Adrenal gland (tissue), 12 donors: Measurements from ENCODE around the gene BNC2. TPM values are rescaled to one million over a fixed set of nuclear protein-coding genes. Genes with fewer than 3 reads are reported as not detected.
A peak's percentile ranks its signal among the peaks of the same experiment; 100 is the strongest.

Experiments
- DNase-seq, 7 donors: peaks; one replicate each; pipeline ENCODE4 v3.0.0-alpha.2; 2019 to 2020
- H3K27ac ChIP-seq, 5 donors: fragments of 200-600 bp; sonication (generic) in 4 of 5; 1 replicate in 3 of 5; 2 replicates in 2 of 5; pipeline versions ENCODE4 v1.5.1 to v1.8.0; 2016 to 2020; ENCODE audit warnings: mild to moderate bottlenecking in 1 of 5
- H3K27me3 ChIP-seq: fragments of 200-600 bp; 2 replicates; pipeline ENCODE4 v1.8.0; 2021
- H3K36me3 ChIP-seq, 2 donors: fragments of 200-600 bp; replicated peaks in 1 of 2; 1 replicate in 1 of 2; 2 replicates in 1 of 2; pipeline versions ENCODE4 v1.5.1 to v1.8.0; 2018 to 2022
- H3K4me1 ChIP-seq, 2 donors: fragments of 200-600 bp; replicated peaks in 1 of 2; 1 replicate in 1 of 2; 2 replicates in 1 of 2; pipeline versions ENCODE4 v1.5.1 to v1.8.0; 2018 to 2021
- H3K4me3 ChIP-seq, 4 donors: fragments of 200-600 bp; sonication (generic) in 3 of 4; one replicate each; pipeline ENCODE4 v1.5.1; 2016 to 2018
- H3K9me3 ChIP-seq, 3 donors: fragments of 200-600 bp; sonication (generic) in 1 of 3; replicated peaks in 1 of 3; 1 replicate in 2 of 3; 2 replicates in 1 of 3; pipeline versions ENCODE4 v1.5.1 to v1.8.0; 2016 to 2021
- CTCF ChIP-seq, 6 experiments: fragments of 450-650 bp in 4 of 6; fragments of 200-600 bp in 2 of 6; sonication (generic) in 1 of 6; IDR thresholded peaks; 1 replicate in 5 of 6; 2 replicates in 1 of 6; pipeline versions ENCODE4 v1.5.1 to v1.8.0; 2016 to 2021; ENCODE audit warnings: antibody characterized with exemption in 6 of 6, mild to moderate bottlenecking in 2 of 6, moderate library complexity in 1 of 6
- POLR2A ChIP-seq, 2 donors: fragments of 450-650 bp; IDR thresholded peaks; one replicate each; pipeline ENCODE4 v1.6.1; 2017; ENCODE audit warnings: antibody characterized with exemption in 2 of 2, mild to moderate bottlenecking in 2 of 2, moderate library complexity in 1 of 2
- WGBS, 4 donors: extraction: QIAGEN DNeasy Blood & Tissue Kit in 2 of 4; methylation state at CpG; one replicate each; pipeline versions ENCODE4 v1.1.5 to v1.1.7; 2013 to 2017; 5-methylcytosine and 5-hydroxymethylcytosine counted together
- intact Hi-C, 2 donors: fragments of 100-400 bp; cut with DNase I; formaldehyde crosslinking; loops; one replicate each; pipeline versions ENCODE4 v1.14.1 to v1.15.0; 2022 to 2023
- polyA plus RNA-seq, 3 donors: library from polyadenylated mRNA; stranded (reverse); fragments of 200-250 nt in 2 of 3; fragments of 350-450 nt in 1 of 3; fragmentation: Illumina TruSeq in 1 of 3; extraction: RNeasy Lipid Tissue Mini Kit (QIAGEN cat#74804) in 1 of 3; gene quantifications; one replicate each; pipeline ENCODE4 v1.2.3, GENCODE V29; 2013 to 2014
- total RNA-seq, 9 donors: library from RNA; depleted of rRNA in 4 of 9; stranded (reverse); fragments of >200 nt in 4 of 9; fragments of 120-200 nt in 1 of 9; fragmentation: NEBNext Ultra II Directional in 1 of 9; extraction: Animal tissue kit (Norgen Biotek cat#: 25700) in 1 of 9; gene quantifications; one replicate each; pipeline versions ENCODE4 v1.1.0 to v1.2.4, GENCODE V29; 2013 to 2023
- donor health status: healthy with polysubstance abuse.
- donor health status: Bipolar disorder and iron deficiency.
- donor health status: DM: yes; HTN: yes; CAD: no.
- donor health status: DM: no; HTN: no; CAD: no.
- donor health status: DM: no; HTN: no; CAD: no.
- donor health status: DM: yes; HTN: yes; CAD: no.

BNC2 gene
- total and polyA plus RNA-seq, 12 donors = 1.1 to 11.1 (median 5.0) TPM

- H3K27ac ChIP-seq = no peak overlapping the region
- H3K27me3 ChIP-seq = no peaks in the 10 kb centered on the region
- H3K9me3 ChIP-seq = no peaks in the 10 kb centered on the region
- no peak for TF ChIP-seq POLR2A (IDR thresholded peaks at IDR 0.05)
- TF ChIP-seq CTCF (IDR thresholded peaks at IDR 0.05) = no peak
- H3K36me3 ChIP-seq = no peaks in the 10 kb centered on the region
- intact Hi-C loops = no loop called here
- no peak for DNase-seq
- no peak overlapping the region for H3K4me3 ChIP-seq
- no peaks in the 10 kb centered on the region for H3K4me1 ChIP-seq
- 75 to 88% (median 87%) methylated on average over 4 of the region's 4 CpGs for WGBS, 4 donors
Observed at GRCh38 chr9:16645970-16646369, 224.5 kb downstream of the BNC2 start.

- no peaks in the 10 kb centered on the region for H3K4me1 ChIP-seq
- TF ChIP-seq CTCF (IDR thresholded peaks at IDR 0.05) = no peak
- no peak for TF ChIP-seq POLR2A (IDR thresholded peaks at IDR 0.05)
- no peaks in the 10 kb centered on the region for H3K27me3 ChIP-seq
- no peak for DNase-seq
- H3K9me3 ChIP-seq = peaks cover 0 to 7% (median 0%) of the 10 kb centered on the region in 3 donors
- intact Hi-C loops = no loop called here
- 48 to 60% (median 56%) methylated on average over 2 of the region's 2 CpGs for WGBS, 4 donors
- H3K4me3 ChIP-seq = no peak overlapping the region
- no peaks in the 10 kb centered on the region for H3K36me3 ChIP-seq
- no peak overlapping the region for H3K27ac ChIP-seq
Observed at GRCh38 chr9:16642421-16643109, 227.9 kb downstream of the BNC2 start.

- Histone ChIP-seq H3K36me3 (no peaks in the 10 kb centered on the region), H3K4me1 (no peaks in the 10 kb centered on the region), H3K27ac (no peak overlapping the region), H3K27me3 (no peaks in the 10 kb centered on the region), H3K9me3 (peaks cover 0 to 7% (median 0%) of the 10 kb centered on the region in 3 donors), H3K4me3 (no peak overlapping the region)
- TF ChIP-seq CTCF (IDR thresholded peaks at IDR 0.05) (peak in 1 of 6 experiments; percentile 12), POLR2A (IDR thresholded peaks at IDR 0.05) (no peak)
- DNase-seq = no peak
- intact Hi-C loops = no loop called here
- 77 to 90% (median 83%) methylated on average over 2 of the region's 2 CpGs for WGBS, 4 donors
Observed at GRCh38 chr9:16640649-16641048, 229.8 kb downstream of the BNC2 start.

- Histone ChIP-seq H3K4me3 (no peak overlapping the region), H3K9me3 (peaks cover 0 to 7% (median 0%) of the 10 kb centered on the region in 3 donors), H3K4me1 (peaks cover 0 to 4% of the 10 kb centered on the region in 2 donors), H3K36me3 (no peaks in the 10 kb centered on the region), H3K27me3 (no peaks in the 10 kb centered on the region), H3K27ac (no peak overlapping the region)
- TF ChIP-seq POLR2A (IDR thresholded peaks at IDR 0.05) = no peak
- no peak for TF ChIP-seq CTCF (IDR thresholded peaks at IDR 0.05)
- 91 to 96% (median 94%) methylated on average over 4 of the region's 4 CpGs for WGBS, 4 donors
- DNase-seq = no peak
- intact Hi-C loops = no loop called here
Observed at GRCh38 chr9:16639644-16640043, 230.8 kb downstream of the BNC2 start.
